Measurements from ENCODE around the gene SPATA6L.

- TF ChIP-seq, protein P1, sequence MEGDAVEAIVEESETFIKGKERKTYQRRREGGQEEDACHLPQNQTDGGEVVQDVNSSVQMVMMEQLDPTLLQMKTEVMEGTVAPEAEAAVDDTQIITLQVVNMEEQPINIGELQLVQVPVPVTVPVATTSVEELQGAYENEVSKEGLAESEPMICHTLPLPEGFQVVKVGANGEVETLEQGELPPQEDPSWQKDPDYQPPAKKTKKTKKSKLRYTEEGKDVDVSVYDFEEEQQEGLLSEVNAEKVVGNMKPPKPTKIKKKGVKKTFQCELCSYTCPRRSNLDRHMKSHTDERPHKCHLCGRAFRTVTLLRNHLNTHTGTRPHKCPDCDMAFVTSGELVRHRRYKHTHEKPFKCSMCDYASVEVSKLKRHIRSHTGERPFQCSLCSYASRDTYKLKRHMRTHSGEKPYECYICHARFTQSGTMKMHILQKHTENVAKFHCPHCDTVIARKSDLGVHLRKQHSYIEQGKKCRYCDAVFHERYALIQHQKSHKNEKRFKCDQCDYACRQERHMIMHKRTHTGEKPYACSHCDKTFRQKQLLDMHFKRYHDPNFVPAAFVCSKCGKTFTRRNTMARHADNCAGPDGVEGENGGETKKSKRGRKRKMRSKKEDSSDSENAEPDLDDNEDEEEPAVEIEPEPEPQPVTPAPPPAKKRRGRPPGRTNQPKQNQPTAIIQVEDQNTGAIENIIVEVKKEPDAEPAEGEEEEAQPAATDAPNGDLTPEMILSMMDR (IDR thresholded peaks at IDR 0.05): no peak
- TF ChIP-seq POLR2A (IDR thresholded peaks at IDR 0.05): no peak
Measured at GRCh38 chr9:4669890-4670289, 3.6 kb upstream of the SPATA6L start.

Data from body of pancreas (tissue), 4 donors.